HG02610 (cell line): ENCODE results near the gene TXLNB.
"Not testable (repeated sequence)": the region's sequence is repeated elsewhere in the genome, so short reads cannot be mapped to it uniquely, and the experiment has no call there.

ENCODE experiments used
- ATAC-seq: cut with Tn5 transposase; IDR thresholded peaks from one replicate; pipeline ENCODE4 v1.9.1; 2021; ENCODE audit warnings: mild to moderate bottlenecking, moderate library complexity; ENCODE audit not compliant: unreplicated experiment

The TXLNB gene

DNA sequence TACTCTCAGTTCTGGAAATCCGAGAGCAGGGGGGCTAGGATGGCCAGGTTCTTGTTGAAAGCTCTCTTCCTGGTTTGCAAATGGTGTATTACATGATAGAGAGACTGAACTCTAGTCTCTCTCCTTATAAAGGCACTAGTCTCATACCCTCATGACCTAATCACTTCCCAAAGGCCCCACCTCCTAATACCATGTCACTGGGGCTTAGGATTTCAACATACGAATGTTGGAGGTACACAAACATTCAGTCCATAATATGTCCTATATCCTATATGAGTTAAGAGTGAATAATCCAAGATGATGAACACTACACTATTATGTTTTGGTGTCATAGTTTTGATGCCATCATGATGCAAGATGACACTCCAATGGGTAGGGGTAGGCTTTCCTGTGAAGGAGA, 20.0 kb upstream of the TXLNB start:
- ATAC-seq, result no peak

GRCh38 chr6:139308936-139309603, 17.3 kb upstream of the TXLNB start:
- ATAC-seq, result peak; percentile 26

GRCh38 chr6:139308286-139308916, 16.6 kb upstream of the TXLNB start:
- peak; percentile 92 for ATAC-seq

GRCh38 chr6:139306291-139306981, 14.6 kb upstream of the TXLNB start:
- ATAC-seq, result no peak

GRCh38 chr6:139303185-139303584, 11.4 kb upstream of the TXLNB start:
- ATAC-seq, result no peak

DNA sequence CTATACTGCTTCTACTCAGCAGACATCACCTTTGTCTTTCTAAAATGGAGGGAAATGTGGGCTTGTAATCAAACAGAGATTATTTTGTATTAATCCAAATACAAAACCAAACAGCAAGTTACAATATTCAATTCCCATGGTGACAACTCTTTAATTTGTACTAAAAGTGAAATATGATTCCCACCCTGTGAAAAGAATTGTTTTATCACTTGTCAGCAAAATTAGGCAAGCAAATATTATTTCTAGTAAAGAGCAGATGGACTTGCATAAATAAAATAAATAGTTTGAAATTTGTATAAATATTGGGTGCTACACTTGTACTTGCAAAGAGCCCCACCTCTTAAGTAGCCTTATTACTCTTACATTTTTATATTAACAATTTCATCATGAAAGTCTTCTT, 6.1 kb upstream of the TXLNB start:
- no peak for ATAC-seq

GRCh38 chr6:139296927-139297326, 5.1 kb upstream of the TXLNB start:
- no peak for ATAC-seq

DNA sequence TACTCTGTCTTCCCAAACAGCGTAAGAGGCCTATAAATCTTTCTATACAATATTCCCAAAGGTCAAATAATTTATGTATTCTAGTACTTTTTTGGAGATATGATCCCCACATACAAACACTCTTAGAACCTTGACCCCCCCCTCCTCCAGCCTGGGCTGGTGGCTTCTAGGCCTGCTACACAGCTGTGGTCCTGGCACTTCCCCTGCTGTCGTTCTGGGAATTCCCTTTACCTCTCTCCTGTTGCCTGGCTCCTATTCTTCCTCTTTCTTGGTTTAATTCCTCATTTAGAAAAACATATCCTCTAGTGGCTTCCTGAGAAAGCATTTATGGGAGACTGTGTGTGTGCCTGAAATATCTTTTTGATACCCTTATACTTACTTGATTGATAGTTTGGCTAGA, 4.1 kb upstream of the TXLNB start:
- ATAC-seq, result no peak

GRCh38 chr6:139294090-139294489, 2.3 kb upstream of the TXLNB start:
- ATAC-seq, result peak; percentile 13

GRCh38 chr6:139293230-139293629, 1.4 kb upstream of the TXLNB start:
- not testable (repeated sequence) for ATAC-seq

GRCh38 chr6:139290787-139291311, 949 bp downstream of the TXLNB start:
- peak; percentile 67 for ATAC-seq

DNA sequence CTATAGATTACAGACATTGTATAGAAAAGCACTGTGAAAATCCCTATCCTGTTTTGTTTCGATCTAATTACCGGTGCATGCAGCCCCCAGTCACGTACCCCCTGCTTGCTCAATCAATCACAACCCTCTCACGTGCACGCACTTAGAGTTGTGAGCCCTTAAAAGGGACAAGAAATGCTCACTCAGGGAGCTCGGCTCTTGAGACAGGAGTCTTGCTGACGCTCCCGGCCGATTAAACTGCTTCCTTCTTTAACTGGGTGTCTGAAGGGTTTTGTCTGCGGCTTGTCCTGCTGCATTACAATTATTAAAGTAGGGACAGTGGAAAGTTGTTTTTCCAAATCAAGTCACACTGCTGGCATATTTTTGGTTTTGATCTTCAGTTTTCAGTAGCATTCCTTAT, 2.6 kb downstream of the TXLNB start:
- no peak for ATAC-seq

DNA sequence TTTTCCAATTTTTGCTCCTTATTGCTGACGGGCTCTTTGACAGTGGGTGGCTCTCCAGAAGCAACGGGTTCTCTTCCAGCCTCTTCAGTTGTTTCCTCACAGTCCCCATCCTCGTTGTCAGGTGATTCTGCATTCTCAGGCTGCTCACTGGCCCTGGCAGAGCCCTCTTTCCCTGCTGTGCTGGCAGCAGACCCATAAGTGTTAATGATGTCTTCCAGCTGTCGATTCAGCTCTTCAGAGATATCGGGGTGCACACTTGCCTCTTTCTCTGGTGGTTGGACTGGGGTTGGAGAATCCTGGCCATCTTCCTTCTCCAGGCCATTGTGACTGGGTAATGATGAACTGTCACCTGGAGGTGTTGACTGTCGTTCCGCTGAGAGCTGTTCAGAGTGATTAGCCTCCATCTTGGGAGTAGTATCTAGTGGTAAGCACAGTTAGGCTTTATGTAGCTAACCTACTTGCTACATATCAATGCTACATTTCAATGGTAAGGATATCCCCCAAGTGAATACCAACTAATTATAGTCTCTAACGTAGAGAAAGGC, 3.2 kb downstream of the TXLNB start:
- no peak for ATAC-seq

DNA sequence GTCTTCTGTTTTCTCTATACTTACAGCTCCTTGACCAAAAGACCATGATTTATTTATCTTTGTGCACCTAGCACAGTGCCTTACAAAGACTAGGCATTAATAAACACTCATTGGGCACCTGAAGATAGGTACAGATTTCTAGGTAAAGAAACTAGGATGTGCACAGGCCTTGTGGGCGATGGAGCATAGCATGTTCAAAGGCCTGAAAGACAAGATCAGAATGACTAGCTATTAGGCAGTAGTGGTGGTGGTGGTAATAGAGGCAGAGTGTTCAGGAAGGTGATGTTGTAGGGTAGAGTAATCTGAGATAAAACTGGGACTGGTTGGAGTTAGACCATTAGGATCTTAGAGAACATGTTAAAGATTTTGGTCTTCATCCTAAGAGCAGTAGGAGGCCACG, 3.9 kb downstream of the TXLNB start:
- ATAC-seq, result peak; percentile 21

GRCh38 chr6:139286438-139286837, 5.4 kb downstream of the TXLNB start:
- ATAC-seq, result not testable (repeated sequence)

- no peak for ATAC-seq
These were observed 6.2 kb downstream of the TXLNB start for GRCh38 chr6:139285590-139285989.

DNA sequence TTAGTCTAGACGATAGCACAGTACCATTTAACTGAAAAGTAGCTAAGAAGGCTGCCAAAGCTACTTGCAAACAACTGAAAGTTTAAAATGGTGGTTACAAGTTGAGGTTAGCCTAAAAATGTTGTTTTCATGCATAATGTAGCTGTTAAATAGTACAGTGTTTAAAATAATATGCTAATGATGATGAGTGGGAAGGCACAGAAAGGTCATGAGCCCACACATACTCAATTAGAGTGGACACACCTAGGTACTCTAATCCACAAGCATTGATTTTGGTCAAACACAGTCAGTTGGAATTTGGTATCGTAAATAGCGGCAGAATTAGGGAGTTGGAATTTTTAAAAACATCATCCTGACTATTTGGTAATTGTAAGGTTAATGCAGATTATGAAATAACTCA, 7.0 kb downstream of the TXLNB start:
- ATAC-seq, result no peak

GRCh38 chr6:139282684-139283083, 9.1 kb downstream of the TXLNB start:
- ATAC-seq, result no peak

GRCh38 chr6:139278190-139278589, 13.6 kb downstream of the TXLNB start:
- ATAC-seq, result no peak

GRCh38 chr6:139277587-139277986, 14.2 kb downstream of the TXLNB start:
- no peak for ATAC-seq

DNA sequence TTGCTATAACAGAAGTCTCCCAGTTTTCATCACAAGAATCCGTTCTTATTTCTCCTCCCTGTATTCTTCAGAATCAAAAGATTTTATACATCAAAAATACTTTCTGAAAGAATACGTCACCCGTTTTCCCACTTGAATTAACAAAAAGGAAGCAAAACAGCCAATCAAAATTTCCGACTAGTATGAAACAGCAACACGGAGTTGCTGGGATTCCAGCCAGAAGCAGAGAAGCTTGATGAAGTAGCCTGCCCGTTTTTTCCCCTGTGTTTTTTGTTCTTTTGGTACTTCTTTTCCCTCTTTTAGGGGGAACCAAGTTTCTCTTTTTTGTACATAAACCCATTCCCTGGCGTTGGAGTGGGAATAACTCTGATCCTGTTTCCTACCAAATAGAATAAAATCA, 14.6 kb downstream of the TXLNB start:
- ATAC-seq, result no peak
